Aorta (tissue), 5 donors: ENCODE results near the gene PIK3AP1. TPM values are rescaled to one million over a fixed set of nuclear protein-coding genes. Genes with fewer than 3 reads are reported as not detected.

ENCODE experiments used
- ATAC-seq: fragments of 200-7000 bp; cut with Tn5 transposase; one replicate; pipeline ENCODE4 v1.9.1; 2022; ENCODE audit warnings: moderate library complexity; ENCODE audit not compliant: low FRiP score
- DNase-seq, 2 donors: peaks; one replicate each; pipeline ENCODE4 v3.0.0-alpha.2; 2020
- H3K27ac ChIP-seq, 2 donors: one replicate each; pipeline ENCODE4 v1.5.1; 2013; ENCODE audit warnings: low read length in 2 of 2, mild to moderate bottlenecking in 2 of 2, moderate library complexity in 2 of 2, control low read depth in 1 of 2, inconsistent platforms in 1 of 2, low read depth in 1 of 2
- H3K27me3 ChIP-seq, 2 donors: one replicate each; pipeline ENCODE4 v1.6.1; 2013; ENCODE audit warnings: control low read depth in 1 of 2, low read length in 1 of 2, mild to moderate bottlenecking in 1 of 2, moderate library complexity in 1 of 2; ENCODE audit not compliant: insufficient read depth in 2 of 2, control insufficient read depth in 1 of 2
- H3K36me3 ChIP-seq, 2 donors: one replicate each; pipeline ENCODE4 v1.6.1; 2013; ENCODE audit warnings: control low read depth in 1 of 2, low read length in 1 of 2, mild to moderate bottlenecking in 1 of 2; ENCODE audit not compliant: insufficient read depth in 2 of 2, control insufficient read depth in 1 of 2
- H3K4me1 ChIP-seq, 2 donors: one replicate each; pipeline ENCODE4 v1.6.1; 2013; ENCODE audit warnings: low read length in 2 of 2, control low read depth in 1 of 2, mild to moderate bottlenecking in 1 of 2, moderate library complexity in 1 of 2; ENCODE audit not compliant: insufficient read depth in 2 of 2, control insufficient read depth in 1 of 2
- H3K4me3 ChIP-seq, 2 donors: one replicate each; pipeline ENCODE4 v1.5.1; 2013; ENCODE audit warnings: low read length in 2 of 2, control low read depth in 1 of 2, mild to moderate bottlenecking in 1 of 2
- H3K9me3 ChIP-seq: one replicate; pipeline ENCODE4 v1.6.1; 2013; ENCODE audit warnings: mild to moderate bottlenecking, low read length; ENCODE audit not compliant: control insufficient read depth
- WGBS, 2 donors: extraction: QIAGEN DNeasy Blood & Tissue Kit; methylation state at CpG; one replicate each; pipeline ENCODE4 v1.1.7; 2013; 5-methylcytosine and 5-hydroxymethylcytosine counted together
- intact Hi-C, 2 donors: fragments of 100-400 bp; cut with DNase I; formaldehyde crosslinking; loops; one replicate each; pipeline versions ENCODE4 v1.14.2 to v1.15.0; 2022
- polyA plus RNA-seq, 2 donors: library from polyadenylated mRNA; stranded (reverse); fragments of 200-250 nt; gene quantifications; one replicate each; pipeline ENCODE4 v1.2.3, GENCODE V29; 2013
- total RNA-seq, 2 donors: library from RNA; stranded (reverse); fragmentation: NEBNext Ultra II Directional; extraction: Animal tissue kit (Norgen Biotek cat#: 25700); gene quantifications; one replicate each; pipeline ENCODE4 v1.2.1, GENCODE V29; 2021
- donor health status: healthy with polysubstance abuse.
- donor health status: Bipolar disorder and iron deficiency.
- donor health status: DM: no; HTN: no; CAD: no.
- donor health status: DM: no; HTN: no; CAD: no.
- donor health status: DM: yes; HTN: yes; CAD: no.

PIK3AP1 gene
- total and polyA plus RNA-seq, 4 donors = 1.9 to 23.4 (median 11.9) TPM

DNA sequence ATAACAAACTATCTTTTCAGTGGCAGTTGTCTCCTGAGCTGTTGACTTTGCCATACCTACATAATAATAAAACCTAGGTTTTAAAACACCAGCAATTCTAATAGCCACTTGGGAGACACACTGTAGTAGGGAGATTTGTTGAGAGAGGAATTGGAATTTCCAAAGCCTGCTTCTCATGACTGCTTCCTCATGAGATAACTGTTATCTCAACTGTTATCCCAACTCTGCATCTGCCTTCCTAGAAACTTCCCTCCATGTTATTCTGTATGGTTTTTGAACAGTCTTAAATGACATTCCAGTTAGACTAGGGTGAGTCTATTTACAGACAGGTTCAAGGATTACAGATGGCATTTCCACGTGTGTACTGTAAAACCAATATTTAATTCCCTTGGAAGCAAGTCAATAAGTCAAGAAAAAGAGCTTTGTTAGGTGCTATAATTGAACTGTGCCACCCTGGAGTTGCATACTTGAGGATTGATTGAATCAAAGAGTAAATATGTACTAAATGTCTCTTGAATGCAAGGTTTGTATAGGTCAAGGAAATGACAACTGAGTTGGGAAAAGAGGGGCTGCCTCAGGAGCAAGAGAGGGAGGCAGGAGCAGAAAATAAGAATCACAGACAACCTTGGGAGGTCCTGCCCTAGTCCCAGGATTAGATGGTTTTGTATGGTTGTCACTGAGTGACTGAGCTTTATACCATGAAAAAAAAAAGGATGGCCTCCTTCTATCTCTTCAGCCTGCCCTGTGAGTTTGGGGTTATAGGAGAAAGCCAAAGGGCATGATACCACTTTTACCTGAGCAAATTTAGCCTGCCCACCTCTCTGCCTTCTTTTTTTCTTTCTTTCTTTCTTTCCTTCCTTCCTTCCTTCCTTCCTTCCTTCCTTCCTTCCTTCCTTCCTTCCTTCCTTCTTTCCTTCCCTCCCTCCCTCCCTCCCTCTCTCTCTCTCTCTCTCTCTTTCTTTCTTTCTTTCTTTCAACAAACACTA is 123.6 kb downstream of the PIK3AP1 start:
- H3K36me3 ChIP-seq = no peaks in the 10 kb centered on the region
- H3K4me1 ChIP-seq = no peaks in the 10 kb centered on the region
- no peaks in the 10 kb centered on the region for H3K9me3 ChIP-seq
- no peak overlapping the region for H3K4me3 ChIP-seq
- H3K27me3 ChIP-seq = no peaks in the 10 kb centered on the region
- no peak overlapping the region for H3K27ac ChIP-seq
- 50 to 66% methylated on average over 1 of the region's 1 CpG for WGBS, 2 donors
- ATAC-seq = no peak
- intact Hi-C loops = no loop called here
- DNase-seq = no peak

GRCh38 chr10:96595741-96596140 is 124.6 kb downstream of the PIK3AP1 start:
- ATAC-seq (no peak), DNase-seq (no peak)
- Histone ChIP-seq H3K36me3 (no peaks in the 10 kb centered on the region), H3K4me3 (no peak overlapping the region), H3K27me3 (no peaks in the 10 kb centered on the region), H3K4me1 (no peaks in the 10 kb centered on the region), H3K27ac (no peak overlapping the region), H3K9me3 (no peaks in the 10 kb centered on the region)
- 96 to 97% methylated on average over 4 of the region's 4 CpGs for WGBS, 2 donors
- intact Hi-C loops = no loop called here

- no peaks in the 10 kb centered on the region for H3K36me3 ChIP-seq
- no peaks in the 10 kb centered on the region for H3K27me3 ChIP-seq
- ATAC-seq = no peak
- H3K4me1 ChIP-seq = no peaks in the 10 kb centered on the region
- H3K9me3 ChIP-seq = no peaks in the 10 kb centered on the region
- intact Hi-C loops = no loop called here
- no peak overlapping the region for H3K4me3 ChIP-seq
- DNase-seq = no peak
- no peak overlapping the region for H3K27ac ChIP-seq
- 72 to 88% methylated on average over 1 of the region's 1 CpG for WGBS, 2 donors
Measured at GRCh38 chr10:96591946-96592345, 128.4 kb downstream of the PIK3AP1 start.

GRCh38 chr10:96588616-96589419 is 131.5 kb downstream of the PIK3AP1 start:
- Histone ChIP-seq H3K4me3 (no peak overlapping the region), H3K9me3 (no peaks in the 10 kb centered on the region), H3K27ac (no peak overlapping the region), H3K36me3 (no peaks in the 10 kb centered on the region), H3K4me1 (peaks cover 0 to 2% of the 10 kb centered on the region in 2 donors), H3K27me3 (no peaks in the 10 kb centered on the region)
- DNase-seq = no peak
- 70 to 74% methylated on average over 5 of the region's 5 CpGs for whole genome bisulfite sequencing, 2 donors
- ATAC-seq = no peak
- intact Hi-C loops = loop anchor here (5.0 to 10.0 kb wide), 2 partner anchors 243 to 246 kb away; partner anchors contain the start of gene LCOR (in 2 of the 2)

GRCh38 chr10:96588060-96588554 is 132.2 kb downstream of the PIK3AP1 start:
- intact Hi-C loops = loop anchor here (5.0 to 10.0 kb wide), 2 partner anchors 244 to 247 kb away; partner anchors contain the start of gene LCOR (in 2 of the 2)
- H3K36me3 ChIP-seq = no peaks in the 10 kb centered on the region
- DNase-seq = no peak
- H3K27me3 ChIP-seq = no peaks in the 10 kb centered on the region
- 0 to 5% methylated on average over 4 of the region's 4 CpGs for WGBS, 2 donors
- peak overlapping the region; percentile 70 to 95 for H3K4me3 ChIP-seq
- no peaks in the 10 kb centered on the region for H3K9me3 ChIP-seq
- peak overlapping the region; percentile 93 to 99 for H3K27ac ChIP-seq
- peaks cover 0 to 3% of the 10 kb centered on the region in 2 donors for H3K4me1 ChIP-seq
- ATAC-seq = no peak

- Histone ChIP-seq H3K36me3 (no peaks in the 10 kb centered on the region), H3K27me3 (no peaks in the 10 kb centered on the region), H3K27ac (peak overlapping the region; percentile 93 to 99), H3K4me3 (peak overlapping the region; percentile 70 to 95), H3K4me1 (peaks cover 0 to 3% of the 10 kb centered on the region in 2 donors), H3K9me3 (no peaks in the 10 kb centered on the region)
- DNase-seq = peak; percentile 80 to 90
- intact Hi-C loops = loop anchor here (5.0 to 10.0 kb wide), 2 partner anchors 245 to 247 kb away; partner anchors contain the start of gene LCOR (in 2 of the 2)
- ATAC-seq = no peak
- 1% methylated on average over 25 of the region's 25 CpGs for WGBS, 2 donors
Measured at GRCh38 chr10:96587264-96588059, 132.9 kb downstream of the PIK3AP1 start.

DNA sequence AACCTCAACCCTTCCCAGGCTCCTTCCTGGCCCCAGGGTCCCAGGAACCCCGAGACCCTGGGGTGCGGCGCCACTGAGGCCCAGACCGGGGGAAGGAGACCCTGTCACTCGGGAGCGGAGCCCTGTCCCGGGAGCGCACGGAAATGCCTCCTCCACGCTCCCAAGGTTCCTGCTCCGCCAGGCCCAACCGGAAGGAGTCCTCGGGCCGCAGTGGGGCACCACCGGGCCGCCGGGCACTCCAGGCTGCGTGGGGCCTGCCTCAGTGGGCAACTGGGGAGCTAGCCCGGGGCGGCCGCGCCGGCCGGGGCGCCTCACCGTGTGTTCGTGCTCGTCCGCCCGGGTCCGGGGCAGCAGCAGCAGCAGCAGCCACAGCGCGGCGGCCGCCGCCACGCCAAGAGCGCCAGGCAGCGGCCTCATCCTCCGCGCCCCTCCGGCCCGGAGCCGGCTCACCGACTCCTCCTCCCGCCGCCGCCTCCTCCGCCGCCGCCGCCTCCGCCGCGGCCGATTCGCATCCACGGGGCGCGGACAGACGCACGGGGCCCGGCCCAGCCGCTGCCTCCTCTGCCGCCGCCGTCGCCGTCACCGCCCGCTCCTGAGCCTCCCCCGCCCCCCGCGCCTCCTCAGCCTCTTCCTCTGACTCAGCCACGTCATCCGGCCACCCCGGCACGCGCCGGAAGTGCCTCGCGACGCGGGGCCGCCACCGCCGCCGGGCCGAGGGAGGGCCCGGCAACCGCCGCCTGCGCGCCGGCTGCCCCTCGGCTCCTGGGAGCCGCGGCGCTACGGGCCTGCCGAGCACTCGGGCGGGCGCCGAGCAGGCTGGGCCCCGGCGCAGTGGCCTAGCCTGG is 133.7 kb downstream of the PIK3AP1 start, which contains the start of gene TM9SF3:
TSS of gene TM9SF3 (minus strand) at position 594 of the 845 bp plus-strand sequence. CDS start at position 417, 177 bp downstream.
- ATAC-seq (peak; percentile 95), DNase-seq (peak; percentile 97 to 98)
- intact Hi-C loops = loop anchor here (5.0 to 10.0 kb wide), 2 partner anchors 246 to 248 kb away; partner anchors contain the start of gene LCOR (in 2 of the 2)
- Histone ChIP-seq H3K4me1 (peaks cover 0 to 3% of the 10 kb centered on the region in 2 donors), H3K9me3 (no peaks in the 10 kb centered on the region), H3K27ac (peak within 1 kb of the TSS; percentile 93 to 99), H3K4me3 (peak within 1 kb of the TSS; percentile 70 to 95), H3K27me3 (no peaks in the 10 kb centered on the region), H3K36me3 (no peaks in the 10 kb centered on the region)
- WGBS, 2 donors = 0 to 1% methylated on average over 53 to 107 of the region's 107 CpGs
